GM21423 (cell line): ENCODE results near the gene TCEA2.

ENCODE experiments used
- ATAC-seq: cut with Tn5 transposase; IDR thresholded peaks from one replicate; pipeline ENCODE4 v1.9.1; 2021; ENCODE audit warnings: mild to moderate bottlenecking, moderate library complexity; ENCODE audit not compliant: unreplicated experiment

The TCEA2 gene

GRCh38 chr20:64035066-64035932 is 27.7 kb upstream of the TCEA2 start:
- ATAC-seq: no peak

DNA sequence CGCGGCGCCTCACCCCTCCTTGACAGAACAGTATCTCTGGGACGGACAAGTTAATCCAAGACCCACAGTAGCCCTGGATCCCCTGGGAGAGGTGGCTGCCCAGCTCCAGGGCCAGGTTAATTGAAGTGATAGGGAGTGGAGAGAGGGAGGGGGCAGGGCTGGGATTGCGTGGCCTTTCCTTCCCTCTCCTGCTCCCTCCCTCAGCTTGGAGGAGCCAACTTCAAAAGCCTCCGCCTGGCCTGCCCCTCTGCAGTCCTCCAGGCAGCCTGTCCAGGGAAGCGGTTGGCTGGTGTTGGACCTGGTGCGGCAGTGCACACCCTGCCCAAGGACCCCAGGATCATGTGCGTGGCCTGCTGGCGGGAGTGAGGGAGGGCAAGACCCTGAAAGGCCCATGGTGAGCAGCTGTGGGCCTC is 27.1 kb upstream of the TCEA2 start, which contains the start of gene C20orf204:
Gene C20orf204 (plus strand): TSS at position 250 of the 413 bp plus-strand sequence. CDS start 142 bp downstream, at position 392.
- no peak for ATAC-seq

DNA sequence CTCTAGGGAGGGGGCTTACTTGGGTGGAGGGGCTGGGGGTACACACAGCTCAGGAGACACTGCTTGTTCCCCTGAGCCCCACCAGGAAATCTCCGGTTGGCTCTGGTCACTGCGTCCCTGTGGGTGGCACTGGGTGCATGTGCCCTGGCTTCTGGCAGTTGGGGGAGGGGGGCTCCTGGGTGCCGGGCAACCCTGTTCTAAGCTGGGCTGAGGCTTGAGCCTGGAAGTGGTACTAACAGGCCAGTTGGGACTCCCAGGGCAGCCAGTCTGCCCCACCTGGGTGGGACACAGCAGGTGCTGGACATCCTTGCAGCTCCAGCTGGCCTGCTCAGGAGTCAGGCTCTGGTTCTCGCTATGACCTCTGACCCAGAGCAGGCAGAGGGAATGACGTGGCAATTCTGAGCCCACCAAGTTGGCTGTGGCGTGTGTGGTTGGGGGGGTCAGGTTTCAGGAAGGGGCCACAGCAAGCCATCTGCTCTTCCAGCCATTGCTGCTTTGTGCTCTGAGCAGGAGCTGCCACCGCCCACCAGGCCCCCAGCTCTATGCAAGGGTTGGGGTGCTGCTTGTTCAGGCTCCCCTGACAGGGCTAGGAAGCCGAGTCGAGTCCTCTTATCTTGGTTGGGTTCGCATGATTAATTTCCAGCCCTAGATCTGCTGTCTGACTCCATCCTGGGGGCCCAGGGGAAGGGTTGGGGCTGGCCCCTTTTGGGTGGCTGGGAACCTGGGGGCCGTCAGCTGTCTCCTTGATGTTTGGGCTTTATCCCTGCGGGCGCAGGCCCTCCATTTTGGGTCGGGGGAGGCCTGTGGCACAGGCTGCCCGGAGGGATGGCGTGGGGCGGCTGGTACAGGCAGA is 26.4 kb upstream of the TCEA2 start:
- ATAC-seq: no peak

DNA sequence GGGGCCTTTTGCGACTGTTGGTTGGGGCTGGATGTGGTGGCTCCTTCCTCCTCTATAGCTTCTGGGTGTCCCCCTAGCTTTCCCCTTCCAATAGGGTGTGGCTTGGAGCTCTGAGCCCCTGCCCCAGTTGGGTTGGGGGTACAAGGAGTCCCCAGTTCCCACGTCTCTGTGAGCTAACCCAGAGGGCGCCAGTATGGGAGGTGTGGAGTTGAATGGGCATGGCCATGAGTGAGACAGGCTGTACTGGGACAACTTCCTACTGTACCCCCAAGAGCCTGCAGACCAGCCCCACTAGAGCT is 25.9 kb upstream of the TCEA2 start:
- ATAC-seq: no peak

DNA sequence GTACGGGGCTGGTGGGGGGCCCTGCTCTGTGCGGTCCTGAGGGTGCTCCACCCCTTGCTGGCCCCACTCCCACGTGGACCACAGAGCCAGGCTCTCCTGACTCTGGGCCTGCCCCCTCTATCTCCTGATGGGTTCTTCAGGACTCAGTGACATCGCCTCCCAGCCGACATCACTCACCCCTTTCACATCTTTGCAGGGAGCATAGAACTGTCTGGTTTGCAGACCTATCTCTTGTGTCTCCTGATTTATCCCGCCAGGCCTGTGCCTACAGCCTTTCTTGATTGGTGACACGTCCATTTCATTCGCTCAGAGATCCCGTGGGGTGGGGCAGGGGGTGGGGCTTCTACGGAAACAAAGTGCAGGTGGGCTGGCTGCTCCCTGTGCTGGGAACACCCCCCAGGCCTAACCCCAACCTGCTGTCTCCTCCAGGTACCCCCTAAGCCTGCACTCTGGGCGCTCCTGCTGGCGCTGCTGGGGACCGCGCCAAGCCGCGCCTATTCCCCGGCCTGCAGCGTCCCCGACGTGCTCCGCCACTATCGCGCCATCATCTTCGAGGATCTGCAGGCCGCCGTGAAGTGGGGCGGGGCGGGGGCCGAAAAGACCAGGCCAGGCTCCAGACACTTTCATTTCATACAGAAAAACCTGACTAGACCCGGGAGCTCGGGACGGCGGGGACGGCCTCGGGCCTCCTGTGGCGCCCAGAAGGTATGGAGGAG is 25.3 kb upstream of the TCEA2 start:
- no peak for ATAC-seq

DNA sequence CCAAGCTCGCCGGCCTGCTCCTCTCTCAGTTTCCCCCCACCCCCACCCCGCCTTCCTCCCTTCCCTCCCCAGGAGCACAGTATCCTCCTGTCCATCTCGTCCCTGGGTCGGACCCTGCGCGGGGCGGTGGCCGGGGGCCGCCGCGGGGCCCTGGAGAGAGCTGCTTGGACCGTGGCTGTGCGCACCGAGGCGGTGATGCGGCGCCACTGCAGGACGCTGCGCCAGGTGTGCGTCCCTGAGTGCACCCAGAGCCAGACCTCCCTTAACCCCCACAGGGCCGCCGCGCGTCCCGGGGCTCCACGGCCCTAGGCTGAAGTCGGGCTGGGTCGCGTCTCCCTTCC is 24.8 kb upstream of the TCEA2 start:
- peak; percentile 21 for ATAC-seq

GRCh38 chr20:64038565-64039292 is 24.3 kb upstream of the TCEA2 start:
- ATAC-seq: peak; percentile 46

DNA sequence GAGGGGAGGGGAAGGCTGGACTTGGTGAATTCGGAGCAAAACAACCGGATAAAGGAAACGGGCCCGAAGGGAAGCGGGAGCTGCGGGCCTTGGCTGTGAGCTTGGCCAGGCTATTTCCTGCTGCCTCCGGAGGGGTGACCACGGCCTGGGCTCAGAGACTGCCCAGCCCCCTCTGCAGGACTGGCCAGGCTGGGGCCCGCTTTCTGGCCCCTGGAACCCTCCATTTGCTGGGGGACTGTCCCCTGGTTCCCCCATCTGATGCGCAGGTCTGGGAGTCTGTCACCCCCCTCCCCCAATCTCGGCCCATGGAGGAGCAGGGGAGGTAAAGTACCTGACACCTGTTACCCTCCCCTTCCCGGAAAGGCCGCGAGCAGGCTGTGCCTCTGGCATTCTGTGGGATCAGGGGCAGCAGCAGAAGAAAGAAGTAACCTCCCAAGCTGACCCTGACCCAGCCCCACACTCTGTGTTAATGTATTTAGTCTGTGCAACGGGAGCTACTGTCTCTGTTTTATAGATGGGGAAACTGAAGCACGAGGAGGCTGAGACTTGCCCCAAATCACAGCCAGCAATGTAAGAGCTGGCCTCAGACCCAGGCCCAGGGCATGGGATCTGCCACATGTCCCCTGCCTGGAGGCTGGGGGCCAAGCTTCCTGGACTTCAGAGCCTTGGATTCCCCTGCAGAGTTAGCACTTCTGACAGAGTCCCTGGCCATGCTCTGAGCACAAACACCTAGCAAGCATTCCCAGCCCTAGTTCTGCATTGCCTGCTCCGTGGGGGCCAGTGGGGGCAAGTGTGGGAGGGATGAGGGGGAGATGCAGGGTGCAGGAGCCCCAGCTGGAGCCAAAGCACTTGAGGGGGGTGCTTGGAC is 23.5 kb upstream of the TCEA2 start:
- no peak for ATAC-seq

DNA sequence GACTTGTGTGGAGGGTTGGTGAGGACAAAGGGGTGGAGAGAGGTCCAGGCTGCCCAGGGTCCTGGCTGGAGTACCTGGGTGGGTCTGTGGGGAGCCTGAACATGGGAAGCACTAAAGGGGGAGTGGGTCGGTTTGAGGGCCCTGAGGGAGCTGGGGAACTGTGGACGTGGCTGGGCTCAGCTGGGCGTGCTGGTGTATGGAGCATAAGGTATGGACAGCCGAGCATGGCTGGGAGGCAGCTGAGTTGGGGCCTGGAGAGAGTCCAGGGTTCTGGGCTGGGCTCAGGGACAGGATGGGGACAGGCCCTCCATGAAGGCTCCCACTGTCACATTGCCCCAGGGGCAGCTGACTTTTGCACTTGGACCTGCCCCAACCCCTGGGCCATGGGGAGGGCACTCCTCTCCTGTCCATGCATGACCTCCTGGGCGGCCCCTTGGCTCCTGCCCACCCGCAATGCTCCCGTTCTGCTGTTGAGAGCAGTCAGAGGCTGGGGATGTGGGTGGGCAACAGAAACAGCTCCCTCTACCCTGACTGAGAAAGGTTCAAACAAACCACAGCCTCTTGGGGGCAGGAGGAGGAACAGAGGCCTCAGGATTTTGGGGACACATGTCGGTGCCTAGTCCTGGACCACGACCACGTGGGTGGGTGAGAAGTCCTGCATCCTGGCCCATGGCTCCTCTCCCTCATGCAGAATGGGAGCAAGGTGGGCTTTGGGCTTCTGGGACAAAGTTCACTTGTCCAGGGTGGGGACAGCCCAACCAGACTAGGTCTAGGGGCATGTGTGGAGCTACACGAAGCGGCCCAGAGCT is 22.6 kb upstream of the TCEA2 start:
- ATAC-seq: no peak

DNA sequence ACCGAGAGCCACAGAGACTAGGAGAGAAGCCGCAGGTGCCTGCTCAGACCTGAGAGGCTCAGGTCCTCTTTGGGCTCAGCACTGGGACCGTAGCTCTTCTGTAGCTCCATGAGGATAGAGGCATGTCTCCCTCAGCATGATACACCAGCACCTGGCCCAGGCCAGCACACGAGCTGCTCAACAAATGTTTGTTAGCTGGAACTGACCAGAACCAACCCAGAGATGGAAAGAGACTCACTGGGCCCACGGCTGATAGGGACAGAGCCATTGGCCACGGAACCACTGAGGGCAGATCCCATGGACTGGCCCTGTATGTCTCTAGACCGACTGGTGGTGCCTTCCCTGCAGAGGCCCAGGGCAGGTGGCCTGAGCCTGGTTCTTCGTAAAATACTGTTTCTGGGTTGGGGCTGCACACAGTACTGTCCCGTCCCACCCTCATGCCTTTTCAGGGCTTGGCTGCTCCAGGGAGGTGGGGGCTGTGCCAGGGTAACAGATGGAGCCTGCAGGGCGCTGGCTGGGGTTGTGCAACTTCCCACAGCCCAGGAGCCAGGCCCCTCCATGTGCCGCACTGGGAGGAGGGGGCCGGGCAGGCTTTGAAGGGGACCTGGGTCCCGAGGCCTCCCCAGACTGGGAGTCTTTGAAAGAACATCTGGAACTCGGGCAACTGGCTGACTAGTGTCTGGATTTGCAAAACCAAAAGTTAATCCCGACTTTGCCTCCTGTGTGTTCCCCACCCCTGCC is 21.8 kb upstream of the TCEA2 start:
- no peak for ATAC-seq

DNA sequence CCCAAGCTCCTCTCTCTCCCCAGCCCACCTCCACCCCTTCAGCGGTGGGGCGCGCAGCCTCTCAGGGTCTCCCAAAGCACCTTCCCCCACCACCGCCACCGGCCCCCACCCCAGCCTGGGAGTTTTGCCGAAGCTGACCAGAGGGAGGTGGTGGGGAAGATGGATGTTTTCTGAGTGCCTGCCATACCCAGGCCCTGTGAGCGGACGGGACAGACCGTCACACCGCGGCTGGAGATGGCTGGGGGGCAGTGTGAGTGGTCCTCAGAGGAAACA is 21.3 kb upstream of the TCEA2 start:
- no peak for ATAC-seq

DNA sequence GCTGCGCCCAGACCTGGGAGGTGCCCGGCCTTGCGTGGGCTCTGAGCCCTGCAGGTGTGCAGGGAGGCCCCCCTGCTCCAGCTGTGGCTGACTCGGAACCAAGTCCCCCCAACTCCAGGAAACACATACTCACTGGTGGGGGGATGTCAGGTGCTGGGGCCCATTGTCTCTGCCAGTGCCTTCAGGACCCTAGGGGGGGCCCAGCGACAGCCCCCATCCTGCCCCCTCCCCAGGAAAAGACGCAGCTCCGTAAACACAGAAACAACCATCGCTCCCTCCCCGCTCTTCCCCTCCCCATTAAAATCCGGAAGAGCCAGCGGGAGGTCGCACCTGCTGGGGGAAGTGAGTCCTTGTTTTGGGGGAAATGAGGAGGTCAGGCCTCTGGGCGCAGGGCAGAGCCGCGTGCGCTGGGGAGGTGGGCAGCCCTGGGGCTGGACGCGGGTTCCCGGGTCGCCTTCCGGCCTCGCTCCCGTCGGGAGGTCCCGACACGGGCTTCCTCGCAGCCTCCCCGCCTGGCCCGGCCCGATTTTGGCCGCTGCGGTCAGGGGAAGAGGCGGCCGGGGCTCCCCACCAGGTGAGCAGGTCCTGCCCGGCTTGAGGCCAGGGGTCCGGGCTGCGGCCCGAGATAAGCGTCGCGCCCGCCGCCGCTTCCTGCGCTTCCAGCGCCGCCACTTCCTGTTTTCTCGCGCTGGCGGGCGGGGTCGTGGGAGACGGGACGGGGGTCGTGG is 20.8 kb upstream of the TCEA2 start:
- ATAC-seq: no peak

DNA sequence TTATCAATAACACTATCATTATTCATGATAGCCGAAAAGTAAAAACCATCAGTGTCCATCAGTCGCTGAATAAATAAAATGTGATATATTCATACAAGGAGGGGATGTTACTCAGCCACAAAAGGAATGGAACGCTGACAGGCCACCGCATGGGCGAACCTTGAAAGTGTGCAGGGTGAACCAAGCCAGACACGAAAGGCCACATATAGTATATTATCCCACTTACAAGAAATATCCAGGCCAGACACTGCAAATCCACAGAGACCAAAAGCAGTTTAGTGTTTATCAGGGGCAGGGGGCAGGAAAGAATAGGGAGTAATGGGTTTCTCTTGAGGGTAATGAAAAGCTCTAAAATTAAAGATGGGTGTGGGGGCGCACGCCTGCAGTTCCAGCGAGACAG is 19.2 kb upstream of the TCEA2 start:
- ATAC-seq: no peak

GRCh38 chr20:64044484-64045247 is 18.3 kb upstream of the TCEA2 start:
- no peak for ATAC-seq

DNA sequence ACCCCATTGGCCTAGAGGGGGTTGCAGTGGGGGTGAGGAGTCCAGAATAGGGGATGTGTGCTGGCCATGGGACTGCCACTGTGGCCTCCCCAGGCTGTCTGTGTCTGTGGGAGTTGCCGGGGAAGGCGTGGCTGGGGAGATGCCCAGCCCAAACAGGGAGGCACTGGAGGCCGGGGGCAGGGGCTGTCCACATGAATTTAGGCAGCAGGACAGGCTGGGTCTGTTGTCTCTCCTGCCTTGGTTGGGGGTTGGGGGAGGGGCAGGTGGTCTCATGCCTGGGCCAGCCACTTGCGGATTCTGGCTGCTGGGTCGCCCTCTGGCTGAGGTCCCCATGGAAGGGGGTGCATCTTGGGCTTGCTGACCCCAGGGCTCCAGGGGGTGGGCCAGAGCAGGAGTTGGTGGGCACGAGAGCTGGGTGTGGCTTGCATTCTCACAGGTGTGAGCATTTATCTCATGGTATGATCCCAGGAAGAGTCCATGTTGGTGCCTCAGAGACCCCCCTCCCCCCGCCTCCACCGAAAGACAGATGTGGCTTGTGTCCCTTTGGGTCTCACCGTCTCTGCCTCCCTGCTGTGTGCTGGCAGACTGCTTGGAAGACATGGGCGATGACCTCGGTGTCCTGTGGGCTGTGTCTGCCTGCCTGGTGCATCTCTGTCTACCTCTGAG is 17.5 kb upstream of the TCEA2 start:
- ATAC-seq: no peak

GRCh38 chr20:64047046-64047389 is 16.0 kb upstream of the TCEA2 start:
- ATAC-seq: no peak

DNA sequence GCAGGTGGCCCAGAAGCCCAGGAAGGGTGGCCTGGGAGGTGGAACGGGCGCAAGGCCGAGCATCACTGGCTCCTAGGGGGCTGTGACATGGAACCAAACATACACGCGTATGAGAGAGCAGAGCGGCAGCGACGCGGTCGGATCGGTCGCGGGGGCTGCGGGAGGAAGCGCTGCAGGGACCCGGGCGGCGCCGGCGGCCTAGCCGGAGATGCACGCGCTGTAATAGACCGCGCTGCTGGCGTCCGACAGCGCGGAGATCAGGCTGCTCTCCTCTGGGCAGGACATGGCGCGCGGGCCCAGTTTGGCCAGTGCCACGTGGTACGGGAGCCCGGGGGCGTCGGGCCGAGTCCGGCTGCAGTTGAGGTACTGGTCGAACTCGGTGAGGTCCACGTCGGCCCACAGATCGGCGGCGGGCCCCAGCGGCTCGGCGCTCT is 15.0 kb upstream of the TCEA2 start:
- no peak for ATAC-seq
